Ascending aorta (tissue), 2 donors: Measurements from ENCODE around the gene HOXA13. TPM values are rescaled to one million over a fixed set of nuclear protein-coding genes. Genes with fewer than 3 reads are reported as not detected.
A peak's percentile ranks its signal among the peaks of the same experiment; 100 is the strongest.

Experiments used
- DNase-seq, 2 donors: peaks; one replicate each; pipeline ENCODE4 v3.0.0-alpha.2; 2019; ENCODE audit warnings: low spot score in 2 of 2
- H3K27ac ChIP-seq, 2 donors: fragments of 200-600 bp; sonication (generic); one replicate each; pipeline ENCODE4 v1.5.1; 2016 to 2017; ENCODE audit warnings: mild to moderate bottlenecking in 1 of 2
- H3K27me3 ChIP-seq: fragments of 200-600 bp; sonication (generic); one replicate; pipeline ENCODE4 v1.5.1; 2017
- H3K36me3 ChIP-seq, 2 donors: fragments of 200-600 bp; sonication (generic); one replicate each; pipeline ENCODE4 v1.5.1; 2016
- H3K4me1 ChIP-seq, 2 donors: fragments of 200-600 bp; sonication (generic); one replicate each; pipeline ENCODE4 v1.5.1; 2016 to 2017; ENCODE audit warnings: mild to moderate bottlenecking in 1 of 2
- H3K4me3 ChIP-seq, 2 donors: fragments of 200-600 bp; sonication (generic); one replicate each; pipeline ENCODE4 v1.5.1; 2016 to 2017; ENCODE audit warnings: mild to moderate bottlenecking in 1 of 2
- H3K9me3 ChIP-seq, 2 donors: fragments of 200-600 bp; sonication (generic); one replicate each; pipeline ENCODE4 v1.5.1; 2016
- intact Hi-C: fragments of 100-400 bp; cut with DNase I; formaldehyde crosslinking; loops from one replicate; pipeline ENCODE4 v1.15.1; 2023
- total RNA-seq: library from RNA; depleted of rRNA; stranded (reverse); fragments of >200 nt; gene quantifications from one replicate; pipeline ENCODE4 v1.1.0, GENCODE V29; 2016
- TF ChIP-seq, protein P1 (sequence below), 3 experiments: fragments of 200-600 bp in 2 of 3; fragments of 450-650 bp in 1 of 3; sonication (generic) in 2 of 3; IDR thresholded peaks; one replicate each; pipeline ENCODE4 v1.5.1; 2016 to 2019; ENCODE audit warnings: antibody characterized with exemption in 3 of 3, mild to moderate bottlenecking in 1 of 3, moderate library complexity in 1 of 3

Gene HOXA13
- total RNA-seq, 1 donor from 2014 or later, result not detected

DNA sequence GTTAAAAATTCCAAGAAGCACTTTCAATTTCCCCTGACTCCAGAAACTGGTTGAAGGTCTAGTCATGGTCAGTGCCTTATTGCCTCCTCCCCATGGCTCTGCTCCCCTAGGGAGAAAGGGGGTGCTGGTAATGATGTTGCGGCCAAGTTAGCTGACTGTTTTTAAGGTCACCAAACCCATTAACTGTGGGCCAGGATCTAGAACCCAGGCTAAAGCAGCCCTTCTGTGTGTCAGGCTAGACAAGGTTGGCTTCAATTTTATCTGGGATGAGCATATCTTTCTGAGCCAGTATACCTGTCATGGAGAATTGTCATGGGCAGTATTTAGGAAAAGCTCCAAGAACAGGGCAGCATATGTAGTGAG, 11.2 kb upstream of the HOXA13 start:
- peaks cover 10% of the 10 kb centered on the region for H3K27me3 ChIP-seq
- H3K4me1 ChIP-seq, result peaks cover 0 to 4% of the 10 kb centered on the region in 2 donors
- H3K27ac ChIP-seq, result no peak overlapping the region
- H3K36me3 ChIP-seq, result no peaks in the 10 kb centered on the region
- H3K9me3 ChIP-seq, result no peaks in the 10 kb centered on the region
- TF ChIP-seq, protein P1, sequence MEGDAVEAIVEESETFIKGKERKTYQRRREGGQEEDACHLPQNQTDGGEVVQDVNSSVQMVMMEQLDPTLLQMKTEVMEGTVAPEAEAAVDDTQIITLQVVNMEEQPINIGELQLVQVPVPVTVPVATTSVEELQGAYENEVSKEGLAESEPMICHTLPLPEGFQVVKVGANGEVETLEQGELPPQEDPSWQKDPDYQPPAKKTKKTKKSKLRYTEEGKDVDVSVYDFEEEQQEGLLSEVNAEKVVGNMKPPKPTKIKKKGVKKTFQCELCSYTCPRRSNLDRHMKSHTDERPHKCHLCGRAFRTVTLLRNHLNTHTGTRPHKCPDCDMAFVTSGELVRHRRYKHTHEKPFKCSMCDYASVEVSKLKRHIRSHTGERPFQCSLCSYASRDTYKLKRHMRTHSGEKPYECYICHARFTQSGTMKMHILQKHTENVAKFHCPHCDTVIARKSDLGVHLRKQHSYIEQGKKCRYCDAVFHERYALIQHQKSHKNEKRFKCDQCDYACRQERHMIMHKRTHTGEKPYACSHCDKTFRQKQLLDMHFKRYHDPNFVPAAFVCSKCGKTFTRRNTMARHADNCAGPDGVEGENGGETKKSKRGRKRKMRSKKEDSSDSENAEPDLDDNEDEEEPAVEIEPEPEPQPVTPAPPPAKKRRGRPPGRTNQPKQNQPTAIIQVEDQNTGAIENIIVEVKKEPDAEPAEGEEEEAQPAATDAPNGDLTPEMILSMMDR (IDR thresholded peaks at IDR 0.05), result no peak
- intact Hi-C loops, result no loop called here
- peak overlapping the region in 1 of 2 donors; percentile 39 for H3K4me3 ChIP-seq
- DNase-seq, result no peak

DNA sequence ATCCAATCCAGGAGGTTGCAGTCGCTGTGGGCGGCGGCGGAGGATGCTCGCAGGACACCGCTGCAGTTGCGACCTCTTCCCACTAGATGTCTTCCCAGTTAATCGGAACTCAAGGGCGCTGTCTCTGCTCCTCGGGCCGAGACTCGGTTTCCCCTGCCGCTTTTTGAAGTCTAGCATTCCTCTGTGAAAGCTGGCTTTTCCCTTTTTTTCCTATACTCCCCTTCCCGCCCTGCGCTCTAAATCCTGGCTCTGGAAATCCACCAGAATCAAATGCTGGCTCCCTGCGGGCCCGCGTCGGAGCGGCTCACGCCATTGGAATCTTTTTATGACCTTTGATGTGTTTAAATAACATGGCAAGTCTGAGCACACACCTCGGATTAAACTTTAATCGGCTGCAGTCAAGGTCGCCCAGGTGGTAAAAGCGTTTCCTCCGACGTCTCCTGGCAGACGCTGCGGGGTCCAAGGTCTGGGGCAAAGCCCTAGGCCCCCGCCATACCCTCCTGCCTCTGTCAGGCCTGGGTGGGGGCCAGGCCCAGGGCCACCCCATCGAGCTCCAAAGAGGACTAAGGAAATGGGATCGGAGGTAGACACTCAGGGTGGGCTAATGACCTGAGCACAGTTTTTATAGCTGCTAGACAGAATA, 10.7 kb upstream of the HOXA13 start:
- TF ChIP-seq, protein P1 (IDR thresholded peaks at IDR 0.05), result peak; percentile 31 to 64 (median 47)
- no peaks in the 10 kb centered on the region for H3K36me3 ChIP-seq
- peaks cover under 1 to 4% of the 10 kb centered on the region in 2 donors for H3K4me1 ChIP-seq
- H3K27ac ChIP-seq, result no peak overlapping the region
- no peaks in the 10 kb centered on the region for H3K9me3 ChIP-seq
- peaks cover 14% of the 10 kb centered on the region for H3K27me3 ChIP-seq
- H3K4me3 ChIP-seq, result peak overlapping the region; percentile 35 to 39
- no peak for DNase-seq
- intact Hi-C loops, result no loop called here

DNA sequence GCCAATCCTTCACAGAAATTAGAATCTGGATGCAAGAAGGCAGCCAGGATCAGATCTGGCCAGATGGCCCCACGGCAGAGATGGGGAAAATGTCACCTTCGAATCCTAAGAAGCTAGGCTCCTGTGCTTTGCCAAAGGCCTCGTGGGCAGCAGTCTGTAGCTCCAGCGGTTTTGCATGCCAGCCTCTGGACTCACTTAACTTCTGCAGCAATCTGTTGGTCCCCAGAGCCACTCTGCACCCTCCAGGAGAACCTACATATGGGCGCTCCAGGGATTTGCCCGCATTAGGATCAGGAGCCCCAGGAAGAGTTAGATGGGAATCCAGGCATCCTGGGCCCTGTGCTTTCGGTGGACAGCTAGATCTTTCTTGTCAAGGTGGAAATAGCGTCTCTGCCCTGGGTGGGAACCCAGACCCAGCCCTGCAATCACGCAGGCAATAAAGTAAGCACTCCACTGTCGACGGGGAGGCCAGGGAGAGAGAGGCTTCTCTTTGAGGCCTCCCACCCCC, 10.1 kb upstream of the HOXA13 start:
- Histone ChIP-seq H3K27me3 (peaks cover 20% of the 10 kb centered on the region), H3K4me1 (peaks cover 6 to 9% of the 10 kb centered on the region in 2 donors), H3K36me3 (no peaks in the 10 kb centered on the region), H3K4me3 (peak overlapping the region in 1 of 2 donors; percentile 39), H3K27ac (no peak overlapping the region), H3K9me3 (no peaks in the 10 kb centered on the region)
- no peak for DNase-seq
- intact Hi-C loops, result loop anchor here (10.0 kb wide), 1 partner anchor 365 kb away; no protein-coding TSS in a partner anchor
- TF ChIP-seq, protein P1 (IDR thresholded peaks at IDR 0.05), result no peak

DNA sequence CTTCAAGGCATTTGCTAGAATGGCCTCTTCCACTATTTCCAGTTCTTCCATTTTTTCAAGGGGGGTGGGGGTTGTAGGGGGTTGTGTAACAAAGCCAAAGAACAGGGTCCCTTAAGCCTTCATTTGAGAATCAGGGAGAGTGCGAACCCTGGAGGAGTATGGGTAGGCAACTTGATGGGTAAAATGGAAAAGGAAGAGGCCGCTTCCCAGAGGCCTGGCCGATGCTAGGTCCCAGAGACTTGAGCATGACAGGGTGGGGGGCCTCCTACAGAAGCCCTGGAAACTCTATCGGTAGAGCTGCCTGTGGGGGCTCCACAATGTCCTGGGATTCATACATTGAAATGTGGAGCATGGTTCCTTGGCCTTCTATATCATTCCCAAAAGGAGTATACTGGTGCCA, 9.1 kb upstream of the HOXA13 start:
- Histone ChIP-seq H3K4me1 (peaks cover 10 to 14% of the 10 kb centered on the region in 2 donors), H3K27me3 (peaks cover 30% of the 10 kb centered on the region), H3K27ac (no peak overlapping the region), H3K4me3 (no peak overlapping the region), H3K36me3 (no peaks in the 10 kb centered on the region), H3K9me3 (no peaks in the 10 kb centered on the region)
- DNase-seq, result no peak
- TF ChIP-seq, protein P1 (IDR thresholded peaks at IDR 0.05), result no peak
- intact Hi-C loops, result loop anchor here (10.0 kb wide), 1 partner anchor 366 kb away; no protein-coding TSS in a partner anchor

DNA sequence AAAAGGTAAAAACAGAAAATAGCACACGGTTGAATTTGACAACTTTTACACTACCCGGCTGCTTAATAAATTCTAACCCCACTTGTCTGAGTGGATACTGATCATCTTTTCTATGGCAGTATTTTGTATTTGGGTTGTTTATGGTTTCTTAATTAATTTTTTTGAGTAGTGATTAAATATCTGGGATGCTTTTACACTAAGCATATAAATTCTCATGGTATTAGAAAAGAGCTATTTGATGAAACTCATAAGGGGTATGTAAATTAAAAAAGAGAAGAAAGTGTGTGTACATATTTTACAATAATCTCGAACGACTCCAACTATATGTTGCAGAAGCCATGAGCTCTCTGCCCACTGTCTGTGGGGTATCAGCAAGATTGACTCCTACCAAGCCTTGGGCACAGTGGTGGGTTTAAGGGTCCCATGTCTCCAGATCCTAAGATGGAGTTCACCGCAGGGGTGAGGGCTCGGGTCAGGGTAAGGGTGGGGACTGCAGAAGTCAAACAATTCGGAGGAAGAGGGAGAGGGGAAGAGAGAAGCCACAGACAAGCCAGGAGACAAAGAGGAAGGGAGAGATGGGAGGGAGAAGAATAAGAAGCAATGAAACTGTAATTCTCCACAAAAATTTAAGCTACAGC, 7.6 kb upstream of the HOXA13 start:
- intact Hi-C loops, result loop anchor here (10.0 kb wide), 1 partner anchor 367 kb away; no protein-coding TSS in a partner anchor

More for the DNA sequence above, 7.6 kb upstream of the HOXA13 start:
- Histone ChIP-seq H3K27ac (no peak overlapping the region), H3K27me3 (peaks cover 30% of the 10 kb centered on the region), H3K4me1 (peaks cover 10% of the 10 kb centered on the region in 2 donors), H3K4me3 (no peak overlapping the region), H3K9me3 (no peaks in the 10 kb centered on the region), H3K36me3 (no peaks in the 10 kb centered on the region)
- DNase-seq, result no peak
- TF ChIP-seq, protein P1 (IDR thresholded peaks at IDR 0.05), result no peak
